SU-DHL-6 (cell line): Measurements from ENCODE around the gene MMP24.

Source experiments
- EZH2phosphoT487 ChIP-seq: fragments of 200-600 bp; sonication (generic), shearing (Covaris generic); conservative IDR thresholded peaks from 2 replicates; pipeline ENCODE4 v1.6.1; 2018; ENCODE audit warnings: mild to moderate bottlenecking, antibody characterized with exemption, low read length, moderate library complexity, mixed read lengths
- TF ChIP-seq, protein P1 (sequence below): fragments of 200-600 bp; sonication (generic); IDR thresholded peaks from one replicate; pipeline ENCODE4 v1.5.1; 2017; ENCODE audit warnings: antibody characterized with exemption, mild to moderate bottlenecking, low read length, moderate library complexity; ENCODE audit not compliant: insufficient read depth, poor library complexity, severe bottlenecking

DNA sequence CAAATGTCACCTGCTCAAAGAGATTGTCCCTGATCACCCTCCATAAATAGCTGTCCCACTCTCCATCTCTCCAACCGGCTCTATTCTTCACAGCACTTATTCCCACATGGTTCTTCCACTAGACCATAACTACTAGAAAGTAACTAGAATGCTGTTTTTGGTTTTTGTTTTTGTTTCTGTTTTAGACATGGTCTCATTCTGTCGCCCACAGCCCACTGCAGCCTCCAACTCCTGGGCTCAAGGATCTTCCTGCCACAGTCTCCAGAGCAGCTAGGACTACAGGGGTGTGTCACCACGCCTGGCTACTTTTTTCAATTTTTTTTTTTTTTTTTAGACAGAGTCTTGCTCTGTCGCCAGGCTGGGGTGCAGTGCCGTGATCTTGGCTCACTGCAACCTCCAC is 12.2 kb downstream of the MMP24 start:
- TF ChIP-seq, protein P1, sequence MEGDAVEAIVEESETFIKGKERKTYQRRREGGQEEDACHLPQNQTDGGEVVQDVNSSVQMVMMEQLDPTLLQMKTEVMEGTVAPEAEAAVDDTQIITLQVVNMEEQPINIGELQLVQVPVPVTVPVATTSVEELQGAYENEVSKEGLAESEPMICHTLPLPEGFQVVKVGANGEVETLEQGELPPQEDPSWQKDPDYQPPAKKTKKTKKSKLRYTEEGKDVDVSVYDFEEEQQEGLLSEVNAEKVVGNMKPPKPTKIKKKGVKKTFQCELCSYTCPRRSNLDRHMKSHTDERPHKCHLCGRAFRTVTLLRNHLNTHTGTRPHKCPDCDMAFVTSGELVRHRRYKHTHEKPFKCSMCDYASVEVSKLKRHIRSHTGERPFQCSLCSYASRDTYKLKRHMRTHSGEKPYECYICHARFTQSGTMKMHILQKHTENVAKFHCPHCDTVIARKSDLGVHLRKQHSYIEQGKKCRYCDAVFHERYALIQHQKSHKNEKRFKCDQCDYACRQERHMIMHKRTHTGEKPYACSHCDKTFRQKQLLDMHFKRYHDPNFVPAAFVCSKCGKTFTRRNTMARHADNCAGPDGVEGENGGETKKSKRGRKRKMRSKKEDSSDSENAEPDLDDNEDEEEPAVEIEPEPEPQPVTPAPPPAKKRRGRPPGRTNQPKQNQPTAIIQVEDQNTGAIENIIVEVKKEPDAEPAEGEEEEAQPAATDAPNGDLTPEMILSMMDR, result no peak
- TF ChIP-seq EZH2phosphoT487, result no peak
